ENCODE results near the gene CPNE4. TPM values are rescaled to one million over a fixed set of nuclear protein-coding genes. Genes with fewer than 3 reads are reported as not detected.
"Not testable (repeated sequence)": the region's sequence is repeated elsewhere in the genome, so short reads cannot be mapped to it uniquely, and the experiment has no call there.

Gene CPNE4
- total RNA-seq, 1 experiment from 2014 or later, result 0.48 TPM

DNA sequence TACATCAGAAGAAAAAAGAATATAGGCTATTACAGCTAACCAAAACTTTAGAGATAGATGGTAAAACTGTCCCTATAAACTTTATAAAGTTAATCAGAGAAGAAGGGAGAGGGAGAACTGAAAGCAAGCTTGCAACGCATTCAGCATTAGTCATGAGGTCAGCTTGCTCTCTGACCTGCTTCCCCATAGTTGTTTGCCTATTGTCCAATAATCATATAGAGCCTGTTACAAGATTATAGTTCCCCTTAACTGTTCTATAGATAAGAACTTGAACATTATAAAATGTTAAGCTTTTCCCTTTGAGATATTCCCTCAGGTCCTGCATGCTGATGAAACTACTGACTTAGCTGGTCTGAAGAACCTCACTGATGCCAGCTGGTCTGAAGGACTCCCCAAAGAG is 74.5 kb downstream of the CPNE4 start:
- no peak for DNase-seq (ENCODE audit: low read depth)

DNA sequence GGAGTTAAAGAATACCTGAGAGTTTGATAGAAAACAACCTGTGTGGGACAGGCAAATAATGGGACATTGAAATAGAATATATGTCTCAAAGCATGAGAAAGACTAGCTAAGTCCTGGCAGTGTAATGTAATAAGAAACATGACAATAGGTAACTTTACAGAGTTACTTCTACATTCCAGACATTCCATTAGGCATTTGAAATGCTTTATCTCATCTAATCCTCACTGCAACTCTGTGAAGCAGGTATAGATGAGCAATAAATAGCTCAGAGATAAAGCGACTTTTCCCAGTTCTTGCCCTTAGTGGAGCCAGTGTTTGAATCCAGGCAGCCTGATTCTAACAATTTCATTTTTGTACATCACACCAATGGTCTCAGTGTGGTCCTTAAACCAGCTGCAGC is 76.8 kb downstream of the CPNE4 start:
- no peak for DNase-seq (ENCODE audit: low read depth)

GRCh38 chr3:131957511-131957910 is 77.3 kb downstream of the CPNE4 start:
- no peak for DNase-seq (ENCODE audit: low read depth)

DNA sequence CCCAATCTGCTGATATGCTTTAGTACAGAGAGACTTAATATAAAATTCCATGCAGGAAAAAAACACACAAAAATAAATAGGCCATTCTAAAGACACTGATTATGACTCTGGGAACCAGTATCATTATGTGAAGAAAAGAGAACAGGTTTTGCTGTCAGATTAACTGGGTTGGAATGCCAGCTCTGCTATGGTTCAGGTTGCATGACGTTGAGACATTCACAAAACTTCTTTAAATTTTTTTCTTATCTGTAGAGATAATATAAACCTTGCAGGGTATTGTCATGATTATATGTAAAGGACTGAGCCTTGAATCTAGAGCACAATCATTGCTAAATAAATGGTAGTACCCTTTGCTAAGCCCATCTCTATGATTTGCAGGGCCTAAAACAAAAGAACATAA is 86.0 kb downstream of the CPNE4 start:
- DNase-seq (ENCODE audit: low read depth), result no peak

GRCh38 chr3:131944676-131945075 is 90.1 kb downstream of the CPNE4 start:
- DNase-seq (ENCODE audit: low read depth), result no peak

- DNase-seq (ENCODE audit: low read depth), result no peak
Measured at GRCh38 chr3:131933665-131934064, 101.1 kb downstream of the CPNE4 start.

DNA sequence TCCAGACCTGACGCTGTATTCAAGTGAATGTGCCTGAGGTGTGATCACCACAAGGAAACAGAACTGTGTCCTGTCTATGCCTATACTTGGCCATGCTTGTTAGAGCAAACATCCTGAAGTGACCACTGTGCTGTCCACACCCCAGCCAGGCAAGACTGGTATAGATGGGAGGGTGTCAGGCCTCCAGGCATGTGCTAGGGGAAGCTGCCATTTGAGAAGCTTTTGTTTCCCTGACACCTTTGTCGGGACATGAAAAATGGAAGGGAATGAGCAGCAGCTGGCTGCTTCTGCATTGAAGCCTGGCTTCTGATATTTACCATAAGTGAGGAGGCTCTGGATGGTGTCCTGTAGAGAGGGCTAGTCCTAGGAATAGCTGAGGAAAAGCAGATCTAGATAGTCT is 106.2 kb downstream of the CPNE4 start:
- DNase-seq (ENCODE audit: low read depth), result no peak

GRCh38 chr3:131925571-131925970 is 109.2 kb downstream of the CPNE4 start:
- DNase-seq (ENCODE audit: low read depth), result no peak

- DNase-seq (ENCODE audit: low read depth), result no peak
Measured at GRCh38 chr3:131922356-131922755, 112.5 kb downstream of the CPNE4 start.

DNA sequence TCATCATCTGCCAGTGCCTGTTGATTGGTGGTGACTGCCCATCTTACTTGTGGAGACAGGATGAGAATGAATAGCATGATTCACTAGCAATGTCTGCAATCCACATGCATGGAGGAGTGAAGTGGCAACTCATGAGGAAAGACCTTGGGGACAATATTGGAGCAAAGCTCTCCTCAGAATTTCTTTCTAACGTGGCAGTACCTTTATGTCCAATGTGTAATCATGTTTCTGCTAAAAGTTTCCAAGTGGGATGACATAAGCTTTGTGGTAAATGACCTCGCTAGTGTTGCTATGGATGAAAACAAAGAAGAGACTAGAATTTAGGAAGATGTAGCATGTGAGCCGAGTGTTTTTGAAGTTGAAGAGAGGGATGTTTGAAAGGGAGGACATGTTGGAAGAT is 117.8 kb downstream of the CPNE4 start:
- DNase-seq (ENCODE audit: low read depth), result peak; percentile 34

DNA sequence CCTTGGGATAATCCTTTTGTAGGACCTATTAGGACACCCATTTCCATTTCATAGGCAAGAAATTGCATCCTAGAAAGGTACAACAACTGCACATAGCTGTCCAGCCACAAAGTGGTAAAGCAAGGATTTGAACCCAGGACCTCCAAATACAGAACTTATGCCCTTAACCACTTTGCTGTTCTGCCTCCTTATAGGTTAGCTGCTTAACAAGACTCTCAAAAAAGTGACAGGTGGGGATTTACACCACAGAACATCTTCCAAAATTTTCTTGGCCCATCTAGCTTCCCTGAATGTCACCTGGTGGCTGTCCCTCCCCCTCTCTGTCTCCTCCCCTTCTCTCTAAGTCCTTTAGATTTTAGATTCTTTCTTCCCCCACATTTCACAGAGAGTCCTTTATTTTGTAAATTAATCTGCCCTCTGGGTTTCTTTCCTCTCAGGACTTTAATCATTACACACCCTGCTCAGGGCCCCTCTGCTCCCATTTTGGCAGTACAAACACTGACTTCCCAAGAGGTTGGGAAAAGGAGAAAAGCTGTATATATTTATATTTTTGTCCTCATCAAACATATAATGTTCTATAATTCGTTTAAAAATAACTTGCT is 120.6 kb downstream of the CPNE4 start:
- DNase-seq (ENCODE audit: low read depth), result no peak

DNA sequence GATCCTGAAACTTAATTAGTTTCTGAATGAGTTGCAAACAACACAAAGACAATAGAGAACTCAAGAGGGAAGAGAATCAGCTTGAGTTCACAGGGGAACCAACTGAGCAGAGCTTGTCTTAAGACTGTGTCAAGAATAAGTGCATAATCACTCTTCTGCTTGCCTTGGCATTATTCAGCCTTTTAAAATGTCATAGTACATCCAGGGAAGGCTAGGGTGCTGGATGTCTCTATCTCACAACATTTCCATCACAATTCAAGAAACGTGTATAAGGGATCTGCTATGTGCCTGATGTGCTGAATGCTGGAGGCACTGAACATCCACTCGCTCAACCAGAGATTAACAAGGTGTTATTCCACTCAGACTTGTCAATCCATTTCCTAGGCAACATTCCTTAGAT is 122.6 kb downstream of the CPNE4 start:
- no peak for DNase-seq (ENCODE audit: low read depth)

GRCh38 chr3:131907796-131908195 is 127.0 kb downstream of the CPNE4 start:
- DNase-seq (ENCODE audit: low read depth), result no peak

DNA sequence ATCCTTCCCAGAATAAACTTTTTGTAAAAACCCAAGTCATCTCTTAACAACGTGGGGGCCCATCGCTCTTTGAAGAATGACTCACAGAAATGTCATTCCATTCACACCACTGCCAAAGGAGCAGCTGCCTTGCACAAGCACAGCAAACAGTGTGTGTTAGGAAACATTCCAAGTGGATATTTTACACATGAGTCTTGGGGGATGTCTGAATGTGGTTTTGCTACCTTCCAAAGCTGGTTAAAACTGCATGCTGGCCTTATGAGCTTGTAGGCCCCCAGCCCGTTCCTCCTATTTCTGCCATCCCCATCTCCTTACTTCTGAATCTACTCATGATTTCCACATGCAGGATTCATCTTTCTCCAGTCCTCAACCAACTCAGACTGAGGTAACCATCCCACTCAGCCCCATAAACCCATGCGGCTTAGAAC is 130.8 kb downstream of the CPNE4 start:
- peak; percentile 97 for DNase-seq (ENCODE audit: low read depth)

- no peak for DNase-seq (ENCODE audit: low read depth)
Measured at GRCh38 chr3:131901686-131902085, 133.1 kb downstream of the CPNE4 start.

DNA sequence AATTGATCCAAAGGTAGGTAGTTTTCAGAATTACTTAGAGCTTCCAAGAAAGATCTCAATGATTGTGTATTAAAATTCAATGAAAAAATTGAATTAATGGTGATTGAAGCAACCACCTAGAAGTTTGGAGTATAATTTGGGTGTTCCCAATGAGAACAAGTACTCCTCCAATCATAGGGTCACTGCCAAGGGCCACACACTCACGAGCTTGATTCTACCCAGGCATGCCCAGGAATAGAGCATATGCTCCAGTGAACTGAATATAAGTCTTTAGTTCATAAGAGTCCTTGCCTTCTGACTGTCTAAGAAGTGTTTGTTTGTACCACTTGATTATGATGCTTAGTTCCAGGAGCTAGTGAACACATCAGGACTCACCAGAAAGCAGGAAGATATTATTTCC is 133.9 kb downstream of the CPNE4 start:
- no peak for DNase-seq (ENCODE audit: low read depth)

DNA sequence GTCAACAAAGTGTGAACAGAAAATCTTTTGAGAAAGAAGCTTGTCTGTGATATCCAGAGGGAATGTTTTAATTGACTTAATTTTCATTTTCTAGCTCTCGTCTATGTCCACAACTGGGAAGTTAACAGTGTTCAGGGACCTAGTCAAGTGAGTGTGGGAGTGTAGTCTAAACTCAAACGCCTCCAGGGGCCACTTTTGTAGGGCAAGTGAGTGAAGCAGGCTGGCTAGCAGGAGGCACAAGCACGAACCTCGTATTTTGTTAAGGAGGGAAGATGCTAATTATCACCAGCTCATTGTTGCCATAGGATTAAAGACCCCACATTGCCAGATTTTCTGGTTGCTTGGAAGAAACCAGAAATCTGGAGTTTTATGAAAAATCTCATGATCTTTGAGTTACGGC is 135.8 kb downstream of the CPNE4 start:
- no peak for DNase-seq (ENCODE audit: low read depth)

GRCh38 chr3:131898346-131898745 is 136.5 kb downstream of the CPNE4 start:
- no peak for DNase-seq (ENCODE audit: low read depth)

GRCh38 chr3:131896285-131896684 is 138.5 kb downstream of the CPNE4 start:
- no peak for DNase-seq (ENCODE audit: low read depth)

GRCh38 chr3:131895766-131896165 is 139.0 kb downstream of the CPNE4 start:
- DNase-seq (ENCODE audit: low read depth), result no peak

DNA sequence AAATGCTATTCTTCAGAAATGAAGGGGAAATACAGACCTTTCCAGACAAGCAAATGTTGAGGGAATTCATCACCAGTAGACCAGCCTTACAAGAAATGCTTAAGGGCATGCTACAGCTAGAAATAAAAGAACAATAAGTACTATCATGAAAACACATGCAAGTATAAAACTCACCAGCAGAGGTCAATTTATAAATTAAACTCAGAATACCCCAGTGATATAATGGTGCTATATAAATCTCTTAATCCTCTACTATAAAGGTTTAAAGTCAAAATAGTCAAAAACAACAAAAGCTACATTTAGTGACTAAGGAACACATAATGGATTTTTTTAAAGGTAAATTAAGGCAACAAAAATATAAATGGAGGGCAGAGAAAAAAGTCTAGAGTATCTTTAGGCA is 142.5 kb downstream of the CPNE4 start:
- peak; percentile 5 for DNase-seq (ENCODE audit: low read depth)

- not testable (repeated sequence) for DNase-seq (ENCODE audit: low read depth)
Measured at GRCh38 chr3:131885871-131886270, 148.9 kb downstream of the CPNE4 start.

DNA sequence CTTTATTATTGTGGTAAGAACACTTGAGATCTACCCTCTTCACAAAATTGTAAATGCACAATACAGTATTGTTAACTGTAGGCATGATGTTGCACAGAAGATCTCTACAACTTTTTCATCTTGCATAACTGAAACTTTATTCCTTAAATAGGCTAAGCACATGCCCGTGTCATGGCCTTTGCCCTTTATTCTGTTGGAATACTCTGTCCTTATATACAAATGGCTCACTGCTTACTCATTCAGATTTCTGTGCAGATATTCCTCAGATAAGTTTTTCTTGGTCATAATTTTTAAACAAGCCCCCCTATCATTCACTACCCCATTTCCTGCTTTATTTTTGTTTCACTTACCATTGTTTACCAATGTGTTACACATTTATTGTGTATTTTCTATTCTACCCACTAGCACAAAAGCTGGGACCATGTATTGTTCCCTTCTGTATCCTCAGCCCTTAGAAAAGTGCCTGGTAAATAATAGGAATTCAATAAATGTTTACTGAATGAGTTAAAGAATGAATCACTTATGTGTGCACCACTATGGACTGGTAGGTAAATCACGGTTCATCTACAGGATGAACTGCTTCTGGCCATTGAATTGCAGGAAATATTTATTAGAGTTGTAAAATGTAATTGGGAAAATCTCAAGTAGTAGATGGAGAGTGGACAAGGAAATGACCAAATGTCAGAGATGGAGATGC is 151.0 kb downstream of the CPNE4 start:
- peak; percentile 7 for DNase-seq (ENCODE audit: low read depth)

DNA sequence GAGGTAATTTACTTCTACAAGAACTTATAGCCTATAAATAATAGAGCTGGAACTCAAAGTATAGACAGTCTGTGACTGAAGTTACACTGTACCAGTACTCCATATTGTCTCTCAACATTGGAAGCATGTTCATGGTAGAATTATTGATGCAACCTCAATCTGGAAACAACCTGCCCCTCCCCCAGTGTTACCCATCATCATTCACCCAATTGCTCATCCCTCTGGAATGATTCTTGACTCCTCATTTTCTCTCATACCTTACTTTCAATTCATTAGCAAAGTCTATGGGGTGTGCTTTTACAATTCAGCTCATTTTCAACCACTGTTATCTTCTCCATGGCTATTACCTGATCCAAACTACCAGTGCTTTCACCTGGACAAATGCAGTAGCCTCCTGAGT is 151.7 kb downstream of the CPNE4 start:
- peak; percentile 8 for DNase-seq (ENCODE audit: low read depth)

Data from RPMI7951 (cell line).